ENCODE results near the gene ASIC2.

DNA sequence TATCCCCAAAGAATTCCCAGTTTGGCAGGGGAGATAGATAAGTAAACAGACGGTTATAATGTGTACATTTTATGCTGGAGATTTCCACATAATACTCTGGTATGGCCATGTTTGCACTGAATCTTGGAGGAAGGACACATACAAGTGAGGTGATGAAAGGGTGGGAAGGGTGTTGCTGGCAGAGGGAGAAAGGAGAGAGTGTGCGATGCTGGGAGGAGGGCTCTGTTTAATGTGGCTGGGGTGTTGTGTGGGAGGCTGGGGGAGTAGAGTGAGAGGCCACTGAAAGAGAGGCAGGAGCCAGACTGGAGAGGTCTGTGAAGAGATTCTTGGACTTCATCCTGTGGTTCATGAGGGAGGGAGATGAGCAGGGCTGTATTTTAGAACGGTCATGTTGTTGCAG lies 213.9 kb downstream of the ASIC2 start:
- TF ChIP-seq, protein P1, sequence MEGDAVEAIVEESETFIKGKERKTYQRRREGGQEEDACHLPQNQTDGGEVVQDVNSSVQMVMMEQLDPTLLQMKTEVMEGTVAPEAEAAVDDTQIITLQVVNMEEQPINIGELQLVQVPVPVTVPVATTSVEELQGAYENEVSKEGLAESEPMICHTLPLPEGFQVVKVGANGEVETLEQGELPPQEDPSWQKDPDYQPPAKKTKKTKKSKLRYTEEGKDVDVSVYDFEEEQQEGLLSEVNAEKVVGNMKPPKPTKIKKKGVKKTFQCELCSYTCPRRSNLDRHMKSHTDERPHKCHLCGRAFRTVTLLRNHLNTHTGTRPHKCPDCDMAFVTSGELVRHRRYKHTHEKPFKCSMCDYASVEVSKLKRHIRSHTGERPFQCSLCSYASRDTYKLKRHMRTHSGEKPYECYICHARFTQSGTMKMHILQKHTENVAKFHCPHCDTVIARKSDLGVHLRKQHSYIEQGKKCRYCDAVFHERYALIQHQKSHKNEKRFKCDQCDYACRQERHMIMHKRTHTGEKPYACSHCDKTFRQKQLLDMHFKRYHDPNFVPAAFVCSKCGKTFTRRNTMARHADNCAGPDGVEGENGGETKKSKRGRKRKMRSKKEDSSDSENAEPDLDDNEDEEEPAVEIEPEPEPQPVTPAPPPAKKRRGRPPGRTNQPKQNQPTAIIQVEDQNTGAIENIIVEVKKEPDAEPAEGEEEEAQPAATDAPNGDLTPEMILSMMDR (IDR thresholded peaks at IDR 0.05; ENCODE audit: low read depth, low read length, poor library complexity, severe bottlenecking), result no peak
- no peak for TF ChIP-seq EZH2phosphoT487 (IDR thresholded peaks at IDR 0.05; ENCODE audit: borderline replicate concordance, low read length)
